HuH-7 (cell line): Measurements from ENCODE around the gene TTC9C.
"Not testable (repeated sequence)": the region's sequence is repeated elsewhere in the genome, so short reads cannot be mapped to it uniquely, and the experiment has no call there.

Source experiments
- DNase-seq: peaks from one replicate; pipeline ENCODE4 v3.0.0; 2011; ENCODE audit warnings: low spot score

Gene TTC9C, protein sequence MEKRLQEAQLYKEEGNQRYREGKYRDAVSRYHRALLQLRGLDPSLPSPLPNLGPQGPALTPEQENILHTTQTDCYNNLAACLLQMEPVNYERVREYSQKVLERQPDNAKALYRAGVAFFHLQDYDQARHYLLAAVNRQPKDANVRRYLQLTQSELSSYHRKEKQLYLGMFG

DNA sequence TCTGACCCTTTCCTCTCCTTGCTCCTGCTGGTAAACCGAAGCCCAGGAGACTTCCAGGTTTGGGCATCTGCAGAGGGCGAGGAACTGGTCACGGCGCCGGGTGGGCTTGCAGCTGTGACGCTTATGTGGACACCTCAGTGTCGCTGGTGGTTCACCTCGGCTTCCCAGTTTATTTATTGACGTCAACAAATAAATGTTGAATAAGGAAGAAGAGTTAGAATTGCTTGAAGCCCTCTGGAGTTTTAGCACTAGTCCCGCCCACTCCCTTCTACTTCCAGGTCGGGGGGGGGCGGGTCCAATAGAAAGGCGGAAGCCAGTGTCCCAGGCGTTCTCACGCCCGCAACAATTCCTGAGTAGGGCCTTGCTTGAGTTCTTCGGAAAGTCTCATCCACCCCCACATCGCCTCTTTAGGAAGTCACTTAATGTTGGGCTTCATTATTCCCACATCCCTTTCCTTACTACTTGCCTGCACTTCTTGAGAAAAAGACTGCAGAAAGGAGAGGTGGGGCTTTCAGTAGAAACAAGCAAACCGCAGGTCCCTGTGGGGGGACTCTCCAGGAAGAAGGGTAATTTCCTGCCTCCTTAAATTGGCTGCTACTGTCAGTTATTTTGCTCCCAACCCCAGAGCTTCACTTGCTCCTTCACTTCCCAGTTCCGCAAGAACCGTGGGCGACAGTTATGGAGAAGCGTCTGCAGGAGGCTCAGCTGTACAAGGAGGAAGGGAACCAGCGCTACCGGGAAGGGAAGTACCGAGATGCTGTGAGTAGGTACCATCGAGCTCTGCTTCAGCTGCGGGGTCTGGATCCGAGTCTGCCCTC is at the start of gene TTC9C:
TTC9C (plus strand) TSS at position 316 of the 818 bp plus-strand sequence; CDS start at position 679, 363 bp downstream.
- DNase-seq: peak; percentile 69

DNA sequence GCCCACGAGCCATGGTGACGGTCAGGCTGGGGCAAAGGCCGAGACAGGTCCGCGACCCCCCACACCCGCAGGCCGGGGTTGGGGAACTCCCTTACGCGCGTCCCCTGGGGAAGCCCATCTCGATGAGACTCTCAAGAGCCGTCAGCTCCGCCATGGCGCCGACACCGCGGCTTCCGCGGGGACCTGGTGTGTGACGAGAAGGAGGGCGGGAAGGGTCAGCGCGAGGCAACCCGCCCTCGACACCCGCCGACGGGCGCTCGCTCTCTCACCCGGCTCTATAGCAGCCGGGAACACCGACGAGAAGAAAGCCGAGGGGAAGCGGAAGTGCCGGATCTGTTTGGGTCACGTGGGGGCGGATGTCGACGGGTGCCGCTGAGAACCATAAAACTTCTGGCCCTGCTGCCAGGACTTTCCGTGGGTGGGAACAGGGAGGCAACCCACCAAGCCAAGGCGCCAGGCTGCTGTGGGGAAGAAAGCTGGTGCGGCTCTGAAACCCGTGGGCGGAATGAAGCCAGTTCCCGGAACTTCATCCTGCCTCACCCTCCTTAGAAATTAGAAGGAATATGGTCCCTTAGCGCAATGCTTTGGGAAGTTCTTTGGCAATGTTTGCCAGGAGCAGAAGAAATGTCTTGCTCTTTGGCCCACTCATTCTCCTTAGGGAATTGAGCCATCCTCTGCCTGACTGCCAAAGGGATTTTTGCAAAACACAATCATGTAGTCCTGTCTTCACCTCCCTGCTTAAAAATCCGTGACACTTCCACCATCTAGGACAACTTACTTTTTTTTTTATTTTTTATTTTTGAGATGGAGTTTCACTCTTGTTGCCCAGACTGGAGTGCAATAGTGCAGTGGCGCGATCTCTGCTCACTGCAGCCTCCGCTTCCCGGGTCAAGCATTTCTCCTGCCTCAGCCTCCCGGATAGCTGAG is 49.3 kb upstream of the TTC9C start, which contains the start of gene UBXN1:
UBXN1 (minus strand) TSS at position 304 of the 927 bp plus-strand sequence; CDS start at position 154, 150 bp downstream.
- peak; percentile 95 for DNase-seq

DNA sequence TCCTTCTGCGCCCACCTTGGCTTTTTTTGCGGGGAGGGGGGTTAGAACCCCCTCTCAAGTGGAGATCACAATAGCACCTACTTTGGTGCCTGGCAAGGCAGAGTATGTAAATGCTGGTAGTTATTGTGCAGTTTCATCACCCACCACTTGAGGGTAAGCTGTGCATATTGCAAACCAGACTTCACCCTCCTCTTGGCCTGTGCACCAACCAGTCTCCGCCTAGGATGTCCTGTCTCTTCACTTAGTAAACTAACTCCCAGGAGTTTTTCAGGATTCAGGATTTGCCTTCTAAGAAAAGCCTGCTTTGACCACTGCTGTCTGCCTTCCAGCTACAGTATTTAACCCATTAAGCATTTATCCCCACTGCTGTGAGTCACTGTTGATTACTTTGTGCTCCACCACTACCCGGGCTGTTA is 47.5 kb upstream of the TTC9C start:
- peak; percentile 89 for DNase-seq

DNA sequence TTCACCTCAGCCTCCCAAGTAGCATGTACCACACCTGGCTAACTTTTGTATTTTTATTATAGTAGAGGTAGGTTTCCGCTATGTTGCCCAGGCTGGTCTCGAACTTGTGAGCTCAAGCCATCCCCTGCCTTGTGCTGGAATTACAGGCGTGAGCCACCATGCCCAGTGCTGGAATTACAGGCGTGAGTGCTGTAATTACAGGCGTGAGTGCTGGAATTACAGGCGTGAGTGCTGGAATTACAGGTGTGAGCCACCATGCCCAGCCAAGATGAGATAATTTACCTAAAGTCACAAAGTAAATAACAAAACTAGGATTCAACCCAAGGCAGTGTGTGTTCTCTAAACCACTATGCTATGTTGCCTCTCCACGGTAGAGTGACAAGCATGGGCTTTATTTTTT is 45.8 kb upstream of the TTC9C start:
- no peak for DNase-seq

DNA sequence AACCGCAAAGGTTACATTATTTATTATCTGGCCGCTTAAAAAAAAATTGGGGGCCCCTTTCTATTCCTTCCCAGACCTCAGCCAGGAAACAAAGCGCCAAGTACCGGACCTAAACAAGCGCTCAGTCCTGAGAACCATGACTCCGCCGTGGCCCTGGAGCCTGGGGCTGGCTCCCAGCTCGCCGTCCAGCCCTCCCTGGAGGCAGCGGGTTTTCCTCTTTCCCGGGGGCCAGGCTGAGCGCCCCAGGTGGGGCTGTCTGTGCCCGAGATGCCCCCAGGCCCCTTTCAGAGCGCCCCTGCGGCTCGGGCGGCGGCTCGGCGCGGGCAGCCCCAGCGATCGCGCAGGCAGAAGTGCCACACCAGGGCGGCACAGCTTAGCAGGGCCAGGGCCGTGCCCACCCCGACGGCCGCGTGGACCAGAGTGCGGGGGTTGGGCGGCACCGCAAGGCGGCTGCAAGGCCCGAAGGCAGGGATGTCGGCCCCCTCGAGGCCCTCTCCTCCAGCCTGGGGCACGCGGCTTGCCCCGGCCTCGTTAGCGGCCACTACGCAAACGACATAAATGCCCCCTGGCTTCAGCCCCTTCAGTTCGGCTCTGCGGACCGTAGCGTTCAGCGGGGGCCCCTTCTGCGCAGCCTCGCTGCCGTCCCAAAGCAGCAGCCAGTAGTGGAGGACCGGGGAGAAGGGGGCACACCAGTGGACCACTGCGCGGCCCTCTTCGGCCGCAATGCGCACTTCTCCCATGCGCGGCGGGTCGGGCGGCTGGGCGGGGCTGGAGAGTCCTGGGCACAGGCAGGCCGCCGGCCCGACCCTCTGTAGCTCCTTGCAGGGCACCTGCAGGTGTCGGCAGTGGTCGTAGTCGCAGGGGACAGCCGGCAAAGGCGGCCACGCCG is 40.5 kb upstream of the TTC9C start:
- DNase-seq: no peak

DNA sequence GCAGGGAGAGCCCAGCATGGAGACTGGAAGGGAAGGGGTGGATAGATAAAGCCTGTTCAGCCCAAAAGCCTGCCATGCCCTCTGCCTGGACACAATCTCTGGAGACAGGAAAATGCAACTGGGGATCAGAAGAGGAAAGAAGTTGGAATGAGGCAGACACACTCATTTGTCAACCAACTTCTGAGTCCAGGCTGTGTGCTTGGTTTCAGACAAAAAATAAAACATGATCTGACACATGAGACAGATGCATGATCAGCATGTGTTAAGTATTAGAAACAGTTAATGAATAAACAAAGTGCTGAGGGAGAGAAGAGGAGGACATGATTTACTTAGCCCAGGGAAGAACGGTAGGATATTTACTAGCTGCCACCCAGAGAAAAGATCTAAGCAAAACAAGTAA is 39.8 kb upstream of the TTC9C start:
- no peak for DNase-seq

DNA sequence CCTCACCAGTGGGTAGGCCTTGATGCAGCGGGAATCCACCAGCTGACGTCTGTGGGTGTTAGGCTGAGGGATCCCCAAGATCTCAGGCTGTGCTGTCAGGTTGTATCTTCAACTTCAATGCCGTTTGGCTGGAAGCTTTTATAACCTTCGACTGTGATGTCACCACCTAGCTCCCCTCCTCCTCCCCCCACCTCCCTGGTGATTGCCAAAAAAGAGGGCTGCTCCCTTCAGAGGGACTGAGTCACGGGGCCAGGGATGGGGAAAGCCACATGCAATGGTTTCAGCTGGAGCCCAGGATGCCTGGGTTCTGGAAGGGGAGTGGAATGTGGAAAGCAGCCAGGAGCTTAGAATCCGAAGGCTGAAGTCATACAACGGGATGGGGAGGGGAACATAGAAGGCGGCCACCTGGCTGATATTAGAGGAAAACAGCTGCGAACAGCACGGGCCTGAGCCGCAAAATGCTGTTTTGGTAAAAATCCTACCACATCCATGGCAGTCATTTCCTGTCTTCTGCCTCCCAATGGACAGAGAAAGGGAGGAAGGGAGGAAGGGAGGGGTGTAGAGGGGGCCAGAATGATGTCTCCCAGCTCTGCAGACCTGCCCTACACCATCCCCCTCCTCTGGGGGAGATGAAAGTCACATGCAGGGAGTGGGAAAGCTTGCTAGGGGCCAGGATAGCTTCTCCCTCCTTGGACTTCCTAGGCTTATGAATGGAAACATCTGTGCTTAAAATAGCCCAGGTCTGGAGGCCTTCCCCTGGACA is 38.7 kb upstream of the TTC9C start, which contains the start of gene LRRN4CL:
LRRN4CL (minus strand) TSS at position 110 of the 763 bp plus-strand sequence. CDS start 1,022 bp downstream, outside the sequence.
- no peak for DNase-seq

DNA sequence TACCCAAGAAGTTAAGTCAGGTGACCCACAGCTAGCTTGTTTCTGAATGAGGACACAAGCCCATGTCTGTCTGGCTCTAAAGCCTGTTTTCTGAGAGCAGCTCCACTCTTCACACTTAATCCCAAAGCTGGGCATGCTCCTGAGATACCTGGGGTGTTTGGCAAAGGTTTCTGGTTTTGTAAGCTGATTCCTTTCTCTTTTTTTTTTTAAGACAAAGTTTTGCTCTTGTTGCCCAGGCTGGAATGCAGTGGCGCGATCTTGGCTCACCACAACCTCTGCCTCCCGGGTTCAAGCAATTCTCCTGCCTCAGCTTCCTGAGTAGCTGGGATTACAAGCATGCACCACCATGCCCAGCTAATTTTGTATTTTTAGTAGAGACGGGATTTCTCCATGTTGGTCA is 34.7 kb upstream of the TTC9C start:
- DNase-seq: not testable (repeated sequence)

DNA sequence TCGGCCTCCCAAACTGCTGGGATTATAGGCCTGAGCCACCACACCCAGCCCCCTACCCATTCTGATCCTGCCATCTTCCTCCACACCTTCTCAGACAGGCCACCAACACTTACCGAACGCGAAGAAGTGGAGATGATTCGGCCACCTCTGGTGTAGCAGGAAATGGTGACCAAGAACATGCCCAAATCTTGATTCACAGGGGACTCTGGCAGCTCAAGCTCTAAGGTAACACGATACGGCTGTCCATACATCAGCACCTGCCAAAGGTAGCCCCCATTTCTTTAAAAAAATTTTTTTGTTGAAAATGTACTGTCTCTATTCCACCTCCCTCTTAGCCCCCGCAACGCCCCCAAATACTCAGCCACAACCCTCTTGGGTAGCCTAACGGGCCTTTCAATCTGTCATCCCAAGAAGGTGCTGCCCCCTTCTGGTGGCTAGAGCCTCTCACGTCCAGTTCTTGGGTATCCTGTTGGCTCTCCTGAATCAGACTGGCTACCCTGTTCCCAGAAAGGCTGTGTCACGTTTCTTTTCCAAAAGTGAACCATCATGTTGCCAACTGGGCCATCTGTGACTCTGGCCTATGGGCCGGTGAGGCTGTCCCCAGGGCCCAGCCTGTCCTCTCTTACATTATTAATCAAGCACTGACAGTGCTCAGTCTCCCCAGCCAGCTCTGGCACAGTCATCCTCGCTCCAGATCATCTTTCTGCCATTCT is 33.7 kb upstream of the TTC9C start:
- DNase-seq: peak; percentile 83

DNA sequence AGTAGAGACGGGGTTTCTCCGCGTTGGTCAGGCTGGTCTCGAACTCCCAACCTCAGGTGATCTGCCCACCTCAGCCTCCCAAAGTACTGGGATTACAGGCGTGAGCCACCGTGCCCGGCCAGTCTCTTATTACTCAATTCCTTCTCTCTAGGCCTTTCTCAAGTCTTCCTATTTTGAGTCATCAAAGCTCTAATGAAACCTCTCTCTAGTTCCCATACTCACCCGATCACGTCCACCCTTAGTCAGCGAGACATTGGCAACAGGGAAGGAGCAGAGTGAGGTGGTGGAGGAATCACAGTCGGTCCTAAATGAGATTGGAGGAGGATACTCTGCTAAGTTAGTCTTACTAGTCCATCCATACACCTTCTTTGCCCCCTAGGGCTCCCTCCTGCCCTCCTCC is 26.0 kb upstream of the TTC9C start:
- no peak for DNase-seq

DNA sequence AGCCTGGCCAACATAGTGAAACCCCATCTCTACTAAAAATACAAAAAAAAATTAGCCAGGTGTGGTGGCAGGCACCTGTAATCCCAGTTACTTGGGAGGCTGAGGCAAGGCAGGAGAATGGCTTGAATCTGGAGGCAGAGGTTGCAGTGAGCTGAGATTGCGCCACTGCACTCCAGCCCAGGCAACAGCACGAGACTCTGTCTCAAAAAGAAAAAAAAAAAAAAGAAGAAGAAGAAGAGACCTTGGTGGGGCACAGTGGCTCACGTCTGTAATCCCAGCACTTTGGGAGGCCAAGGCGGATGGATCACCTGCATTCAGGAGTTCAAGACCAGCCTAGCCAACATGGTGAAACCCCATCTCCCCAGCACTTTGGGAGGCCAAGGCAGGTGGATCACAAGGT is 24.4 kb upstream of the TTC9C start:
- not testable (repeated sequence) for DNase-seq

DNA sequence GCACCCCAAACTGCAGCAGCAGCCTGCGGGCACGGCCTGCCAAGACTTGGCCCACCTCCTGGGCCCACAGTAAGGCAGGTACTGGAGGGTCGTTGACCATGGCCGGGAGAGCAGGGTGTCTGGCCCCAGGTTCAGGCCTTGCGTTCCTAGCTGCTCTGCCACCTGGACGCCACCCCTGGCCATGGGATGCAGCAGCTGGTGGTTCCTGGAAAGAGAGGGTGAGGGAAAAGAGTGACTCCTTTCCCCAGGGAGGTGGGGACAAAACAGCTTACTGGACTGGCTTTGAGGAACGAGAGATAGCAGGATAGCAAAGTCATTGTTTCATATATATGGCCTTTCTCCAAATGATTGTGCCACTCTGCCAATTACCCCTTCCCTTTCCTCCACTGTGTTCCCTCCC is 22.9 kb upstream of the TTC9C start:
- DNase-seq: no peak

DNA sequence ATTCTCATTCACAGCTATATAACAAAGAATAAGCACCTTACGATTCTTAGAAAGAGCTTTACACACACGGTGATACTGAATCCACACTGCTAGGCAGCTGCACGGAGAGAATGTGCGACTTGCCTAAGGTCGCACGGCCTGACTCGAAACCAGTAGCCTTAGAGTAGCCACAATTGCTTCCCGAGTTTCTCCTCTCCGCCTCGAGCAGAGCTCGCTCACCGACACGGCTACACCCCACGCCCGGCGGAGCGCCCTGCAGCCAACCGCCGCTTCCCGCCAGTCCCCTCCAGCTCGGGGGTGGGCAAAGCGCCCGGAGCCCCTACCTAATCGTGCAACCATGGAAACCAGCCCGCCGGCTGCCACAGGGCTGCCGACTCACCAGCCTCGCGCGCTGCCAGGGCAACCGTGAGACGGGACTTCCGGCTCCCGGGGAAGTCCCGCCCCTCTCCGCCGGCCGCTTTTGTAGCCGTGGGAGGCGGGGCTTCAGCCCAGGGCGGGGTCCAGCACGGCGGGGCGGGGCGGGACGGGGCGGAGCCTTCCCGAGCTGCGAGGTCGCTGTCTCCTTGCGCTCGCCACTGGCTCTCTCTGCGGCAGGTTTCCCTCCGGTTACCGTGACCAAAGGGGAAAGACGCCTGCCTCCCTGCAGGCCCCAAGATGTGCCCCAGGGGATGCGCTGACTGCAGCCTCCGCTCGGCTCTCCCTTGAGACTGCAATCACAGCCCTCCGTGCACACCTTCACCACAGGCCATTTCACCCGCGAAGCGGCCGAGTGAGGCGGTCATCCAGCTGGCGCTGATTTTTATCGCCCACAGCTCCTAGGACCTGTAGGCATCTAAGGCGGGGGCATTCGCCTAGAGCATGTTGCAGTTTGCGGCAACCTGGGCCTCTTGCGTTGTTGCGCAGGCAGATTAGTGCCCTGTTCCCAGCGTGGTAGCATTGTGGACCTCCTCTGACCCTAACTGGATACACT is 22.1 kb upstream of the TTC9C start:
- DNase-seq: peak; percentile 87

DNA sequence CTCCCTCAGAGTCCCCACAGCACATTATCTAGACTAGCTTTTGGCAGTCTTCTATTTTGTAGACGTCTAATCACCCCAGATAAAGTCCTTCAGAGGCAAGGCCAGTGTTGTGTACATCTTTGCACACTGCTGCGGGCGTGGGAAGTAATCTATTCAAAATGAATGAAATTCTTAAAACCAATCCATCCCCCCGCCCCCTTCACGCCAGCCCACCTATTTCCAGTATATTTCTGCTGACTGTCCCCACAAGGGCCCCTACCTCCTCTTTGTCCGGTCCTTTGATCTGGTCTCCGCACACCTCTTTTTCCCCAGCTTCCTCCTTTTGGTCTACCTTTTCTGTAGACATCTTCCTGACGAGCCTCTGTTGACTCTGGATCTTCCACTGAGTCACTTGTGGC is 21.4 kb upstream of the TTC9C start:
- DNase-seq: no peak

DNA sequence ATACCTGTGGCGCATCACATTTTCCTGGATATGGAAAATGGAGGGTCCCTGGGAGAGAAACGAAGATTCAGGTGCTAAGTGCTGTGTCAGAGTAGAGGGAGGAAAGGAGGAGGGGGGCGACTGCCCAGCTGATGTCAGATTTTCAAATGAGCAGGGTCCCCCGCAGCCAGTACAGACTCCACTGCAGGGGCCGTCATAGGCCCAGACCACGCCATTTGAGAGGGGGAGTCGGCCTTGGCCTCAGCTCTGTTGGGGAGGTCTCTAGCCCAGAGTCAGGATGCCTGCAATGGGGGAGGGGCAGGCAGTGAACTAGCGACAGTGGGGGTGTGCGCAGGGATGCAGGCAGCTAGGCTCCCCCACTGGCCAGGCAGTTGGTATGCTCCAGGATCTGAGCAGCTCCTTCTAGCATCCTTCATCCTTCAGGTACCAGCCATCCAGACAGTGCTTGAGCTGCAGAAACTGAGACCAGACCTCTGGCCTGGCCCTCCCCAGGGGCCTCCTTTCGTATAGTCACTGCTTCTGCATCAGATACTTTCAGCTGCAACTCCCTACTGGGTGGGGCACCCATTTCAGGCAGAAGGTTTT is 20.9 kb upstream of the TTC9C start, which contains the start of the genes BSCL2 and GNG3:
BSCL2 (minus strand) TSS at position 148 of the 585 bp plus-strand sequence. CDS start 229 bp downstream, outside the sequence.
GNG3 (plus strand) TSS at position 400 of the 585 bp plus-strand sequence. CDS start 620 bp downstream, outside the sequence.
- DNase-seq: no peak

DNA sequence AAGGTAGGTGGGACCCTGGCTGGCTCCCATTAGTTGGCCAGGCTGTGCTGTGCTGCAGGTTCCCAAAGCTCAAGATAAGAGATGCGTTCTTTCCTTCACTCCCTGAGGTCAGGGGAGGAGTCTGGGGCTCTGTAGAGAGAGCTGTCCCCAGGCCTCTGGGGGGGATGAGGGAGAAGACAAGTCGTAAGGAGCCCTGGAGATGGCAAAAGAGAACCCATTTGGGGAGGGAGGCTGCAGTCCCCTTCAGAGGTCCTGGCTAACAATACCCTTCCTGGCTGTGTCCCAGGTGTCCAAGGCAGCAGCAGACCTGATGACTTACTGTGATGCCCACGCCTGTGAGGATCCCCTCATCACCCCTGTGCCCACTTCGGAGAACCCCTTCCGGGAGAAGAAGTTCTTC is 19.9 kb upstream of the TTC9C start:
- no peak for DNase-seq

DNA sequence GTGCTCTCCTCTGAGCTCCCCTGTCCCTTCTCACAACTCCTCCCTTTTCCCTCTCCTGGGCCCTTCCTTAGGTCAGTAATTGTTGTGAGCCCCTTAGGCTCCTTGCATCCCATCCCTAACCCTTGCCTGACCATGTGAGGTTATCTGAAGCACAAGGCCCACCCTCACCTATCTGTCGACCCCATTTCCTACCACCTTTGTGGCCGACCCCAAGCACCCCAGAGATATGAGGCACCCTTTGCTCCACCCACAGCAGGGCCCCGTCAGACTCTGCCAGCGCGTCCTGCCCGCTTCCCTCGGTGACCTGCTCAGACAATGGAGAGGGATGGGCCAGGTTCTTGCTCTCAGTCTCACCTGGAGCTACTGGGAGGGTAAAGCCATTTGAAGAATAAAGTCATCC is 19.5 kb upstream of the TTC9C start:
- DNase-seq: no peak
